HG03097 (cell line): ENCODE data around the gene PHF21B.

Source experiments
- ATAC-seq: cut with Tn5 transposase; IDR thresholded peaks from one replicate; pipeline ENCODE4 v1.9.1; 2021; ENCODE audit not compliant: unreplicated experiment, low FRiP score

Gene PHF21B

GRCh38 chr22:44992166-44992565, 17.6 kb downstream of the PHF21B start:
- no peak for ATAC-seq

DNA sequence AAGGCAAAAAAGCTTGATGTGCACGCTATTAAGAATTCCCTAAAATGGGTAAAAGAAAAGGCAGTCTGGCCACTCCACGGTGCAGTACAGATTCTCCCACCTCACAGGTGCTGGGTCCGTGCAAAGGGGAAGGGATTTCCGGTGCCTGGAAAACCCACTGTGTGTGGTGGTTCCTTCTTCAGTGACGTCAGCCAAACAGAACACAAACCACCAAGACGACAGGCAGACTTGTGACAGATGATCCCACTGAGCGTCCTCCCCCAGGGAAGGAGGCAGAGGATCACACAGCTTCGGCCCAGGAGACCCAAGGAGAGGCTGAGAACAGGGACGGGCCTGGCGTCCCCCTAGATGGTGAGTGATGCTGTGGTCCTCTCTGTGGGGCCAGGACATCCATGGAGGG, 18.6 kb downstream of the PHF21B start:
- no peak for ATAC-seq

- no peak for ATAC-seq
Measured at GRCh38 chr22:44990810-44991209, 19.0 kb downstream of the PHF21B start.

DNA sequence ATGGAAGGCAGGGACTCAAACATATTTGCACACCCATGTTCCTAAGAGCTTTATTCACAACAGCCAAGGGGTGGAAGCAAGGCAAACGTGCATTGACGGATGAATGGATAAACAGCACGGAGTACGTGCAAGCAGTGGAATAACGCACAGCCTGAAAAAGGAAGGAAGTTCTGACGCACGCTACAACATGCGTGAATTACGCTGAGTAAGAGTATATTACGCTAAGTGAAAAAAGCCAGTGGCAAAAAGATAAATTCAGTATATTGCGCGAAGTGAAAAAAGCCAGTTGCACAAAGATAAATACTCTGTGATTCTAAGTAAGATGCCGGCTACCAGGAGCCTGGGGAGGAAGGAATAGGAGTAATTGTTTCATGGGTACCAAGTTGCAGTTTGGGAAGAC, 19.5 kb downstream of the PHF21B start:
- no peak for ATAC-seq

- no peak for ATAC-seq
Measured at GRCh38 chr22:44988671-44989070, 21.1 kb downstream of the PHF21B start.

- ATAC-seq: no peak
Measured at GRCh38 chr22:44986926-44987325, 22.9 kb downstream of the PHF21B start.

- no peak for ATAC-seq
Measured at GRCh38 chr22:44985906-44986527, 23.8 kb downstream of the PHF21B start.

DNA sequence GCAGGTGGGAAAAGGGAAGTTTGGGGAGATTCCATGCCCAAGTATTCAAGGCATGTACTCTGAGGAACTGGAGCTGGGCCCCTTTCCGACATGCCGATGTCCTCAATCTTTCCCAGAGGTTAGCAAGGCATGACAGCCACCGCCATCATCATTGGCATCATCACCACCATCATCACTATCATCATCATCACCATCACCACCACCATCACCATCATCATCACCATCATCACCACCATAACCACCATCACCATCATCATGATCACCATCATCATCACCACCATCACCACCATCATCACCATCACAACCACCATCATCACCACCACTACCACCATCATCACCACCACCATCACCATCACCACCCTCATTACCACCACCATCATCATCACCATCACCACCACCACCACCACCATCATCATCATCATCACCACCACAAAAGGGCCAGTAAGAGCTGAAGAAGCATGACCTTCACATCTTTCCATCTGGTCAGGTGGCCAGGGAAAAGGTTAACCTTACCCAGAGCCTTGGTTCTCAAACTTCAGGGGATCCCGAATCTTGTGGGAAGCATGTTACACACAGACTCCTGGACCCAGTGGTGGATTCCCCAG, 25.8 kb downstream of the PHF21B start:
- no peak for ATAC-seq

GRCh38 chr22:44982445-44982844, 27.4 kb downstream of the PHF21B start:
- ATAC-seq: no peak

DNA sequence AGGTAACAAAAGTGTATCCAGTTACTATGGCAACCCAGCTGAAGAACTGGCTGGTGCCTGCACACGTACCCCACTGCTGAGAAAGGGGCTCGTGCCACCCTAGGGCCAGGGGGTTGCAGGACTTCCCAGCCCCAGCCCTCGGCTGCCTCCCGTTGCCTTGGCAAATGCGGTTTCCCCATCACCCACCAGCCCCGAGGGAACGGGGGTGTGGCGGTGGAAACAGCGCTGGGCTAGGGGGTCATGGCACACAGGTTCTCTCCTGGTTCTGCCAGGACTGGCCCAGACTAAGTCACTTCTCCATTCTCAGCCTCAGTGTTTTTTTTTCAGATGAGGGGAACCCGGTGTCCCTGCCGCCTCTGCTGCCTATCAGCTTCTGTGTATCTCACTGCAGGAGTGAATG, 27.9 kb downstream of the PHF21B start:
- no peak for ATAC-seq

DNA sequence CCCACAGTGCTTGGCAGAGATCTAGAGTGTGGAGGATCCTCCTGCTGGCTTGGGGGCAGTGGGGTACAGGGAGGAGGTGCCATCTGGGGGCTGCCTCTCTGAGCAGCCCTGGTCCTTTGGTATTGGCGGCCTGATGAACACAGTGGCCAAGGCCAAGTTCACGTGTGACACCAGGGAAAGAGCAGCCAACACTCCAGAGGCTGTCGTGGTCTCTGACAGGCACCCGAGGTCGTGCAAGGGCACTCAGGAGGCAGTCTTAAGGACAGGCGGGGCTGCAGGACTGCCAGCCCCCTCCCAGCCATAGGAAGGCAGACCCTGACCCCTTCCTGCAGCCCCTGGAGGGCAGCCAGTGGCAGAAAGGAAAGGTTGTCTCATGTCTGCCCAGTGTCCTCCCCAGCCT, 30.7 kb downstream of the PHF21B start:
- ATAC-seq: no peak

DNA sequence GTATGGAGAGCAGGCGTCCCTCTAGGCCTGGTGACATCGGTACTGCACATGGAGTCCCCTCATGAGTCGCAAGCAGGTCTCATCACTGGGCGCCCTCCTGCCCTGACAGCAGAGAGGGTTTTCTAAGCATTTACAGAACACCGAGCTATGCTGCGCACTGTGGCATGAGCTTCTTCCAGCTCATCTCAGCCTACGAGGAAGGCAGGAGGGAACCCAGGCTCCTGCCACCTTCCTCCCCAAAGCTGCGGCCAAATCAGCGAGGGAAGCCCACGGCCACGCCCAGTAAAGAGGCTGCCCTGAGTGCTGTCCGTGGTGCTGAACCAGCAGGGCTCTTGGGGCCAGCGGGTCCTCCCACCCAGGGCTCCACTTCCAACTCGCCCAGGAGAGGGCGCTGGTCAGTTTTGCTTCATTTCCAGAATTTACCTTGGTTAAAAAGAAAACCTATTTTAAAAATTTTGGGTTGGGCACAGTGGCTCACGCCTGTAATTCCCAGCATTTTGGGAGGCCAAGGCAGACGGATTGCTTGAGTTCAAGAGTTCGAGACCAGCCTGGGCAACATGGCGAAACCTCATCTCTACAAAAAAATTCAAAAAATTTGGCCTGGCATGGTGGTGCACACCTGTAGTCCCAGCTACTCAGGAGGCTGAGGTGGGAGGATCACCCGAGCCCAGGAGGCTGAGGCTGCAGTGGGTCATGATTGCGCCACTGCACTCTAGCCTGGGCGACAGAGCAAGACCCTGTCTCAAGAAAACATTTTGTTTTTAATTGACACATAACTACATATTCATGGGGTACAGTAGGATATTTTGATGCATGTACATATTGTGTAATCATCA, 34.2 kb downstream of the PHF21B start:
- ATAC-seq: no peak

GRCh38 chr22:44974454-44974853, 35.4 kb downstream of the PHF21B start:
- ATAC-seq: no peak

GRCh38 chr22:44973829-44974228, 36.0 kb downstream of the PHF21B start:
- no peak for ATAC-seq

DNA sequence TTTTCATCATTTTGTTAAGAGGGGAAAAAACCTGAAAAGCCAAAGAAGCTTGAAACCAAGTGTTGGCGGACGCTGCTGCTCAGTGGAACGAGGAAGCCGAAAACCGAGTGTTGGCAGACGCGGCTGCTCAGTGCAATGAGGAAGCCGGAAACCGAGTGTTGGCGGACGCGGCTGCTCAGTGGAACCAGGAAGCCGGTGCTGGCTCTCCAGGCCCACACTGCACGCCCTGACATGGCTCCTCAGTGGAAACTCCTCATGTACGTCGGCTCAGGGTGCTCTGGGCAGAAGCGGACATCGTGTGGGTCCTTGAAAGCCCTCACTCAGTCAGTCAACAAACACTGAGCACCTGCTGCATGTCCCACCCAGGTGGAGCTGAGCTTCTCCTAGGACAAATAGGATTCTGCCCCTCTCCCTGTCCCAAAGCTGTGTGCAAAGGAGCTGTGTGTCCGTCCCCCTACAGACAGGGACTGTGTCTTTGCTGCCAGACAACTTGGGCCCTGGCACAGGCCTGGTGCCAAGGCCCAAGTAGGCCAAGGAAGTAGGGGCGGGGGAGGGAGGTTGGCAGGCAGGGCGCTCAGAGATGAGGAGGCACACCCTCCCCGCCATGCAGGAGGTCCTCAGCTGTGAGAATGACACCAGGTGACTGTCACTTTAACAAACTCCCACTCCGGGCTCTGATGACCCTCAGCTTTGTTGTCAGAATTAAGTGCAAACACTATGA, 37.3 kb downstream of the PHF21B start:
- no peak for ATAC-seq

DNA sequence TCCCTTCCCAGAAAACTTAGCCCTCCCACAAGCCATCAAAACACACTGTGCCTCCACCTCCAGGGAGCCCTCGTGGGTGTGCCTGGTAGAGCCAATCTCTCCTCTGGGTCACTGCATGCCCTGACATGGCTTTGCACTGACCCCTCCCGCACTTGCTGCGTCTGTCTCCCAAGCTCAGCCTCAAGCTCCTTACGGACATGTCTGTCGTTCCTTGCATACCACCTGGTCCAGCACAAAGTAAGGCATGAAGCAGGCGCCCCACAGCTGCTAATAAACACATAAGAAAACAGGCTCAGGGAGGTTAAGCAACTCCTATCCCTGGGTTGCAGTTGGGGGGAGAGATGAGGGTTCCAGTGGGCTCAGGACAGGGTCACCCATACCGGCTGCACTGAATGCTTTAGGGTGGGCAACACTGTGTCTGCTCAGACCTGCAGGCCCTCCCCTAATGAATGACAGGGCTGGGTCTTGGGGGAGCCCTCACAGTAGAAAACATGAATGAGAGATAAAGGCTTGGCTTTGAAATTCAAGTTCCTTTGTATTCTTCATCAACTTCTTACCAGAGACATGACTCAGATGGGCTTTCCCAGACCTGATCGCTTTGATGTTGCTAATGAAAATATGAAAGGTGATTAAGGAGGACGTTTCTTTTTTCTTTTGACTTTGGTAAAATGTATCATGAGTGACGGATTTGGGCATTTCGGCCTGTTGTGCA, 38.0 kb downstream of the PHF21B start:
- ATAC-seq: no peak

DNA sequence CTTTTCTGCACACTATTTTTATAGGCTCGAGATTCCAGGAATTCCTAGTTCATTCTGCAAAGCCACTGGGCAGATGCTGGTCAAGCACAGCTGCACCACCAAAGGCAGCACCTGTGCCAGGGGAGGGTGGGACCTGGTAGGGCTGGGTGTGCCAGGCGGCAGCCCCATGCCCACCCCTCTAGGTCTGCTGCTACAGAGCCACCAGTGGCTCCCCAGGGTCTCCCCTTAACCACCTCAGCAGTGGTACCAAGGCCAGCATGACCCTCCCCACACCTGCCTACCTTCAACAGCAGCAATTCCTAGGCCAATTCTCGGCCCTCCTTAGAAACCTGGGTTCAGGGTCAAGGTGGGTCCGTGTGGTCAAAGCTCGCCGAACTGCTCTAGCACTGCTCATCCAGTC, 39.5 kb downstream of the PHF21B start:
- no peak for ATAC-seq

GRCh38 chr22:44969817-44970216, 40.0 kb downstream of the PHF21B start:
- no peak for ATAC-seq

DNA sequence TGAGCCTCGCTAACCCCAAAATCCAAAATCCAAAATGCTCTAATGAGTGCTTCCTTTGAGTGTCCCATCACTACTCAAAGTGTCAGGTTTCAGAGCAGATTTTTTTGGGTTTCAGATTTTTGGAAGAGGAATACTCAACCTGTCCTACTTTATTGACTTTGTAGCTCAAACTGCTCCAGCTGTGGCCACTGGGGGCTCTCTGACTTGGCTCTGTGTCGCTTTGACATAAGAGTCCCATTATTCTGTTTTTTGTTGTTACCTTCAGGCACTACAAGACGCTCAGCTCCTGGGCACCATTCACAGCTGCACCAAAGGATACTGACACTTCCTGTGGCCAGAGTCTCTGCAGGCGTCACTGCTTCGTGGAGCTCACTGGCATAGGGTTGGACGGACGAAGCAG, 41.1 kb downstream of the PHF21B start:
- no peak for ATAC-seq

- no peak for ATAC-seq
Measured at GRCh38 chr22:44965171-44965570, 44.6 kb downstream of the PHF21B start.

DNA sequence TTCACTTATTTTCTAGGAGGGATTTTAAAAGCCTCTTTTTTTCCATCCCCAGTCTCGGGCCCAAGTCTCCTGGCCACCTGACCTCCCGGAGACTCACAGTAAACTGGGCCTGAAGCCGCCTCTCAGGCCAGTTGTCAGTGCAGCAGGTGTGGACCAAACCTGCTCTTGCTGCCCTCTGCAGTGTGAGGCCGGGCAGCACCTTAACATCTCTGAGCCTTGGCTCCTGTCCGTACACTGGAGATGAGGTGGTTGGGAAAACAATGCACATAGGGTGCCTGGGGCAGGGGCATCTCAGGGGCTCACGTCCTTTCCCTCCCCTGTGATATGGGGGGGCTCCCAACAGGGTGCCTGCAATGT, 45.1 kb downstream of the PHF21B start:
- no peak for ATAC-seq
